DMS79 treated with DMSO at 0.1 percent for 48 hours (cell line): ENCODE results near the gene NSG2.
A peak's percentile ranks its signal among the peaks of the same experiment; 100 is the strongest.

Source experiments
- DNase-seq: peaks from one replicate; lab custom pipeline; 2025; lab: John Stamatoyannopoulos, UW

The NSG2 gene

DNA sequence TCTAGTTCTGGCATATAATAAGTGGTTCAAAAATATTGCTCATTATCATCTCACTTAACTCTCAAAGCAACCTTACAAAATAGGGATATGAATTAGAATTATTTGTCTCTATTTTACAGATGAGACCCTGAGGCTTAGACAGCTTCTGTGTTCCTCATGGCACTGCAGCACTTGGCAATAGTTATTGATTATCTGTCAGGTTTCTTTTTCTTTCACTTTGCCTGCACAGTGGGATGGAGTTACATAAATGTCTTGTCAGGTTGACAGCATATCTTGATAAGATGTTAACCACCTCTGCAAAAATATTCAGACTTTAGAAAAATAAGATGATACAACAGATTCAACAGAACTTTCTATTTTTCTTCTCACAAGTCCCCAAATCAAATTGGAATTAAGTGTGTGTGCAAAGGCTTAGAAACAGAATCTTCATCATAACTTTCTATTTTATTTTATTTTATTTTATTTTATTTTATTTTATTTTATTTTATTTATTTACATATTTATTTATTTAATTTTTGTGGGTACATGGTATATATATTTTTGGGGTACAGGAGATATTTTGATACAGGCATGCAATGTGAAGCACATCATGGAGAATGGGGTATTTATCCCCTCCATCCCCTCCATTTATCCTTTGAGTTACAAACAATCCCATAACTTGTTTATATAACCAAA, 17.7 kb downstream of the NSG2 start:
- DNase-seq, result no peak

DNA sequence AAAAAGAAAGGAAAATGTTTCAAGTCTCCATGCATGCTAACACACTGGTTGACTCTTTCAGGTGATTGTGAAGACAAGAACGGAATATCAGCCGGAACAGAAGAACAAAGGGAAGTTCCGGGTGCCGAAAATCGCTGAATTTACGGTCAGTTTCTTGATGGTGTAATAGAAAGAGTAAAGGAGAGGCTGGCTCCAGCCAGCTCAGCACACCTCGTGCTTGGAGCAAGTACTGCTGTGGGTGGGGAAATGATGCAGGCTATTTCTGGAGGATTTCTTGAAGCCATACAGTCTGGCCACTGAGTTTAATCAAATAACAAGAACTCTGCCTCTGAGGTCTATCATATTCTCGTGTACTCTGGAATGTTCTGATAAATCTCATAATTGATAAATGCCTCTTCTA, 18.7 kb downstream of the NSG2 start:
- no peak for DNase-seq

DNA sequence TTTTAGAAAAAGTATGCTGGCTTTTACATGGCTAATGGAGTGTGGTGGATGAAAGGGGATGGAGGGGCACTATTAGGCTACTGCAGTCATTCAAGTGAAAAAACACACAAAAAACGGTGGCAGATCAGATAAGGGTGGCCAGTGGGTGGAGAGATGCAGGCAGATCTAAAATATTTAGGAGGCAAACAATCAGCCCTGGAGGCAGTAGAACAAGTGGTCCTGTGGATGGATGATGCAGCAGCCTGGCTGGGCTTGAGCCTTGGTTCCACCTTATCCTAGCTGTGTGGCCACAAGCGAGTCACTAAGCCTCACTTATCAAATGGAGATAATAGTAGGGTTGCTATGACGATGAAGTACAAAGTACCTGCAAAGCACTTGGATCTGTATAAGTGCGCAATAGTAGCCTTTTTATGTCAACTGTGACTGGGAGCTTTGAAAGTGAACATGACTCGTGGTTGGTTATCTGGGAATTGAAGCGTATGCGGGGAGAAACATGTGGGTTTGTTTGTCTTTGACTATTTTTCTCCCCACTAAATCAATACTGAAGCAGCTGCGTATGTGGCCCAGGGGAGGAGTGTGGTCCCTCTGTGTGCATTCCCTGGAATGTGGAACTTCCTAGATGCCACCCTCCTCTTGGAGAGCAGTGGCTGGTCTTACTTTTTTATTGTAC, 20.2 kb downstream of the NSG2 start:
- DNase-seq, result peak; percentile 66

DNA sequence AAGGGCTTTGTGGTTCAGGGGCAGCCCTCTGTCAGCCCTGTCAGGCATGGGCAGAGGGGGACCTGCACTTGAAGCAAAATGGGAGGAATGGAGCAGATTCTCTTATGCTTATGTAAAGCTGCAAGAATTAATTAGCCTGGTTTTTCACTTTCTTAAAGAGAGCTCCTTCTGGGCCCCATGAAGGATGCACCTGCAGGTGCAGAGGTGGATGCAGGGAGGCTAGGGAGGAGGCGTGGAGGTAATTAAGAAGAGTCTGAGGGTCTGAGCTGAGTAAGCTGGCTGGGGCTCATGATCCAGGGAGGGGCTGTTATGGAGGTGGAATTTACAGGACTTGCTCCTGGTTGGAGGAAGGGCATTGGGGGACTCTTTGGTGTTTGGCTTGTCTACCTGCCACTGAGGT, 22.0 kb downstream of the NSG2 start:
- DNase-seq, result no peak

DNA sequence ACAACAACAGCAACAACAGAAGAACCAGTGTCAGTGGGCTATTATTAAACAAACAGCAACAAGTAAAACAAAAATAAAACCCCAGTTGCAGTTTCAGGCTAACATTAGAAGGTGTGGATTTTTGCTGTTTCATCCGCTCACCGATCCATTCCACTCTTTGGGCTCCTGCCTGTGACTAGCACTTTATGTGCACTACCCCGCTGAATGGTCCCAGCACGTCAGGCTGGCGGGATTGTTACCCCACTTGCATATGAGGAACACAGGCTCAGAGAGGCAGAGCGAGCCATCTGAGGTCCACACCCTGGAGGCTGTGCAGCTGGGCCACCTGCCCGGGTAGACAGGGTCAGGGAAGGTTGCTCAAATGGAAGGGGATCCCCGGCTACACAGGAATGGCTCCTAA, 26.0 kb downstream of the NSG2 start:
- no peak for DNase-seq

DNA sequence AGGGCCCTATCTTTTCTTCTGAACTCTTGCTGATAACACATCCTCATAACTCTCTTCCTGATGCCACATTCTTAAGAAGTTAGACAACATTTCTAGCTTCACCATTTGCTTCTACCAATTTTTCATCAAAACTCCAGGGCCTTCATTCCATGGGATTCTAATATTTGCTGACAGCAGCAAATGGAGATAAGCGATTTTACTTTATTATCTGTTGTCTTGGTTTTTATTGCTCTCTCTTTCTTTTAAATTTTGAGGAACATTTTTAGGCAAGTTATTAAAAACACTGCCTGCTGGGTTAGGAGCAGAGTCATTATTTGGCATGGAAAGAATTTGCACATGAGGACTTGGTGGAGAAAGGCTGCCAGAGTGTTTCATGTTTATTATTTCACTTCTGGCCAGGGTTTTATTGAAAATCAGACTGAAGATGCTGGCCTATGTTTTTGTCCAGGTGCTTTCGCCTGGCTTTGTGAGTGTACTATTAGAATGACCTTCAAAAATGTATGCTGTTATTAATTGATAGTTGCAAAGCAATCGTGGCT, 27.7 kb downstream of the NSG2 start:
- DNase-seq, result no peak

DNA sequence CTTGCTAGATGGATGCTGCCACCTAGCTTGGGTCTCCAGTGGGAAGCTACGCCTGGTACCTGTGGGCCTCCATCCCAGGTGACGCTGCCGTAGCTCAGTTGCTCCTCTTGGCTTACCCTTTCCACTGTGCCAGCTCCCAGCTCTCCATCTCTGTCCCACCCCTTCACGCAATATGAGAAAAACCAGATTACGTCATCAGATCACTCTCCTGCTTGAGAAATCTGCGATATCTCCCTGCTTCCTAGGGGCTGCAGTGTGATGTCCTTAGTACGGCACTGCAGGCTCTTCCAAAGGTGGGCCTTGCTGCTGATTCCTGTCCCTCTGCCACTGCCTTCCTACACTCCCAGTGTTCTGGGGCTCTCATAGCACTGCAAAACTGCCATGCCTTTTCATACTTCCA, 28.9 kb downstream of the NSG2 start:
- DNase-seq, result no peak

DNA sequence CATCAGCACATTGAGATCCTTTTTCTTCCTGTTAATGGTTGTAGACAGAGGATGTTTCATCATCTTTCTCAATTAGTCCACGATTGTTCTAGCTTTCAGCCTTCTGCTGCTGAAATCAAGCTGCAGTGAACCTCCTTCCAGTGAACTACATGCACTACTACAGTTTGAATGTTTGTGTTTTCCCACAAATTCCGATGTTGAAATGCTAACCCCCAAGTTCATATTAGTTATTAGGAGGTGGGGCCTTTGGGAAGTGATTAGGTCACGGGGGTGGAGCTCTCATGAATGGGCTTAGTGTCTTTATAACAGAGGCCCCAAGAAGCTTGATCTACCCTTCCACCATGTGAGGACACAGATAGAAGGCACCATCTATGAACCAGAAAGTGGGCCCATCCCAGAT, 32.9 kb downstream of the NSG2 start:
- DNase-seq, result no peak

DNA sequence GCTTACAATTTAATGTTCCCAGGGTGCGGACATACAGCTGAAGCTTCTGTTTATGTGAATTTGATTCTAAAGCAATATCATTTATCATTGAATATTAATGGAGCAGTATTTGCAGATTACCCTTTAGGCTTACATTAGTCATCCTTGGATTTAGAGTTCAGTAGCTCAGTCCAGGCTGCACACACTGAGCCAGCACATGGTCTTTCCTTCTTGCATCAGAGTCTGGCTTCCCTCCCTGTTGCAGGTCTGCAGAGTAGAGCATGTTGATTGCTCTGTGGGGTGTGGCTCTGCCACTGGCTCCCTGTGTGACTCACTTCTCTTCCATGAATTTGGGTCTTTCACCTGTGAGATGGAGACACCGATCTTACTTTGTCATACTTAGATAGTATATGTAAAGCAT, 36.8 kb downstream of the NSG2 start:
- no peak for DNase-seq

DNA sequence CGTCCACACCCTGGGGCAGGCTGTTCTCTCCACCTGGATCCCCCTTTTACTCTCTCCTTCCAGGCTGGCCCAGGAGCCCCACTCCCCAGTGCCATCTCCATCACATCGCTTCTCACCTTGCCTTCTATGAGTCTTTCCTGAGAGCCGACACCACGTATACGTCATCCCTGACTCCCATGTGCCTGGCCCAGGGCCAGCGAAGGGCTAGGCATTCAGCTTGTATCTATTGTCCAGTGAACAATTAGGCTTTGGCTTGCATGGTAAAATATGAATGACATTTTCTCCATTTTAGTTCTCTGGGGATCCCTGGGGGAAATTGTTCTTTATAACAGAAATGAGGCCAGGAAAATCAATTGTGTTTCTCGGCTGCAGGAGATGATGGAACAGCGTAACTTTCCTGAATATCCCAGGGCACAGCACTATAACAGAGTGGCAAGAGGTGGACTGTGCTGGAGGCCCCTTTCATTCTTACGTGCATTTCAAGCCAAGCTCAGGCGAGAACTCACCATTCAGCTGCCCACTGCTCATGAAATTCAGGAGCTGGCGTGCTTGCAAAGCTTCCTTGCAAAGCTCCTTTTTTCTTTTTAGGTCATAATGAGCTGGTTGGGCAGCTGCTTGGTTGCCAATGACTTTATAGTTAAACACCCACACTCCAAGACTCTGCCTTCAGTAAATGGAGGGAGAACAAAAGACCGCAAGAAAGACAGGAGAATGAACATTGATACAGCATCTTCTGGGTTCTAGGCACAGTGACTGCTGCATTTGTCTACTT, 37.7 kb downstream of the NSG2 start:
- no peak for DNase-seq

DNA sequence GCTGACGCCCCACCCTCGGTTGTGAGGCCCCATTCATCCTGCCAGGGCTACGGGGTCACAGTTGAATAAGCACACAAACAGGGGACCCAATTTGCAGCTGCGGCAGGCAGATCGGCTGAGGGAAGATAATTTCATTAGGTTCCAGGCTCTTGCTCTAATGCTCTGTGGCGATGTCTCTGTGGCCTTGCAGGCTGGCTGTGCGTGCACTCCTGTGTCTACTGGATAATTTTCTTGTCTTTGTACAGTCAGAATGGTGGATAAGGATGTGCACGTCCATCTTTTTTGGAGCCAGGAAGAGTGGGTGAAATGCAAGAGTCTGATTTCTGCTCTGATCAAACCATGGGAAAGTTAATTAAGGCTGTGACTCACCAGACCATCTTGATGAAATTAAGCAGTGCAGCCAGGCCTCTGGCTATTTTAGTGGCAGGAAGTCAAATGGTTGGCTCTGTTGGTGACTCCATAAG, 39.2 kb downstream of the NSG2 start:
- no peak for DNase-seq

DNA sequence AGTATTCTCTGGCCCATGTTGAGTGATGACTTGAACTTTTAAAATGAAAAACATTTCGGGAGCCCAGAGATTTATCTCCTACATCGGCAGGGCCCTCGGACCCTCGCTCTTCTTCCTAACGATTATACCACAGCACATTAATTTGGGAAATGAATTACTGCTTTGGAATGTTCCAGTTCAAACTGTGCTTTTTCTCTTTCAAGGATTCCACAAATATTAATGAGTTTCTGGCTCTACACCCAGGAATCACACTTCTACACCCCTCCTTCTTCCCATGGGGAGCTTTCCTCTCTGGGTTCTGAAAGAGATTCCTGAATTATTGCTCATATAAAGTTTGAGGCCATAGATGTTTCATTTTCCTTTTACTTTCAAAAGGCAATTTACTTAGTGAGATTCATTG, 41.2 kb downstream of the NSG2 start:
- no peak for DNase-seq

DNA sequence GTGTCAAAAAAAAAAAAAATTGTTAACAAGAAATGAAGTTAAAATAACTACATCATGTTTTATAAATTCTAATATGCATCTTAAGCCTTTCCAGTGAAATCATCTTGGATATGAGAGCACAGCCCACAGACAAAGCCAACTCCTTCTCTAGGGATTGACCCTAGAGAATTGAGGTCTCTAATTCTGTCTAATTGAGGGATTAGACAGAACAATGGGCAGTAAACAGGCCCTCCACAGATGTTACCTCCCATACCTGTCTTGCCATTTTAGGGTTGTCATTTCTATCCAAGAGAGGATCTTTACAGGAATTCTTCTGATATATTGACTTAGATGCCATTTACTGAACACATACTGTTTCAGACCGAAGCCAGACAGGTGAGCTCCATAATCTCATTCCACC, 42.3 kb downstream of the NSG2 start:
- no peak for DNase-seq

DNA sequence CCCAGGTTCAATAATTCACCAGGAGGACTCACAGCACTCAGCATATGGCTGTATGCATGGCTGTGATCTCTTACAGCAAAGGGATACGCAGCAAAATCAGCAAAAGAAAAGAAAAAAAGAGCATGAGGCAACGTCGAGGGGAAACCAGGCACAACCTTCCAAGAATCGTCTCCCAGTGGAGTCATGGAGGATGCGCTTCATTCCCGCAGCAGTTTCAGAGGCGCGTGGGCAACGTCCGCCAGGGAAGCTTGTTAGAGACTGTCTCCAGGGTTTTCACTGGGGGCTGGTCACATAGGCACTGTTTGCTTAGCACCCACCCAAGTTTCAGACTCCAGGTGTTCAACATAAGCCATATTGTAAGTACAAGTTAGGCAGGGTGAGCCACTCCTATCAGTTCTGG, 44.6 kb downstream of the NSG2 start:
- DNase-seq, result no peak

DNA sequence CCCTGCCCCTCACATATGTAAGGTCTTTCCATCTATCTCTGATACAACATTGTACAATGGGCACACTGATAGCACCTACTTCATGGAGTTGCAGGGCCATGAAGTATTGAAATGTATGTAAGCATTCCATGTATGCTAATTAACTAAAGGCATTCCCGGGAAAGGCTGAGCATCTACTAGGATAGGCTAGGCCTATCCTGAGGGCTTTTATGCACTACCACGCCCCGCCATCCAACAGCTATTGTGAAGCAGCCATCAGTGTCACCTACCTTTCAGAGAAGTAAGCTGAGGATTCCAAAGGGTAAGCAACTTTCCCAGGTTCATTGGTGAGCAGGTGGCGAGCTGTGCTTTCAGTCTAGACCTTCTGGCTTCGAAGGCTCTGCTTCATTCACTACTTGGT, 47.6 kb downstream of the NSG2 start:
- DNase-seq, result no peak

DNA sequence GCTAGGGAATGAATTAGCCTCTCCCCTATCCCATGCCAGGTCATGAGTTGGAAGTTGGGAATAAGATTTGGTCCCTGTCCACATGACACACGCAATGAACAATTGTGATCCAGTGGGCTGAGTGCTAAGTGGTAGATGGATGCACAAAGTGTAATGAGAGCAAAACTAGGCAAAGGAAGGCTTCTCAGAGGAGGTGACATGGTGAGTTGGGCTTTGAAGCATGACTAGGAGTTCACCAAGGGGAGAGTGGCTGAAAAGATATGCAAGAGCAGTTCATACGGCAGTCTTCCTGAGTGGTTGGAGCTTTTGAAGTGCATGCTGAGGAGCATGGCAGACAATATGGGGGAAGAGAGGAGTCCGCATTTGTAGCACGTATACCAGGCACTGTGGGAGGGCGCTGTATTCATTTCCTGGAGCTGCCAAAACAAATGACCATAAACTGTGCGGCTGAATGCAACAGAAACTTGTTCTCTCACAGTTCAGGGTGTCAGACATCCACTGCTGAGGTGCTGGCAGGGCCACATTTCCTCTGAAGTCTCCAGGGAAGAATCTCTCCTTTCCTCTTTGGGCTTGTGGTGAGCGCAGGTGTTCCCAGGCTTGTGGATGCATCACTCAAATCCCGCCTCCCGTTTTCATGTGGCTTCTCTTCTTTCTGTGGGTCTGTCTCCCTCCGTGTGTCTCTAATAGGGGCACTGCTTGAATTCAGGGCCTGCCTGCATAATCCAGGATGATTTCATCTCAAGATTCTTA, 49.5 kb downstream of the NSG2 start:
- no peak for DNase-seq

DNA sequence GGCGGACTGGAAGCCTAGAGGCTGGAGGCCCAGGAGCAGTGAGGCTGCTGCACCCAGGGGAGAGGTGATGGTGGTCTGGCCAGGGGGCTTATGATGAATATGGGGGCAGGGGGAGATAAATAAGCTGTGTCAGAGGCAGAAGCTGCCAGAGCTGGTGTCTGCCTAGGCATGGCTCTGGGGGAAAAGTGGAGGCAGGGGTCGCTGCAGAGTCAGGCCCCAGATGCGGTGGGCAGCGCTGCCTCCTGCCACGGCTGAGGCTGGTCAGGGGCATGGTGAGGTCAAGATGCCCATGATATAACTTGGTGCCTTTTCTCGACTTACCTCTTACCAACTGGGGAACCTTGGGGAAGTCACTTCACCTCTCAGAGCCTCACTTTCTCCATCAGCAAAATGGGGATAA, 51.1 kb downstream of the NSG2 start:
- DNase-seq, result no peak

DNA sequence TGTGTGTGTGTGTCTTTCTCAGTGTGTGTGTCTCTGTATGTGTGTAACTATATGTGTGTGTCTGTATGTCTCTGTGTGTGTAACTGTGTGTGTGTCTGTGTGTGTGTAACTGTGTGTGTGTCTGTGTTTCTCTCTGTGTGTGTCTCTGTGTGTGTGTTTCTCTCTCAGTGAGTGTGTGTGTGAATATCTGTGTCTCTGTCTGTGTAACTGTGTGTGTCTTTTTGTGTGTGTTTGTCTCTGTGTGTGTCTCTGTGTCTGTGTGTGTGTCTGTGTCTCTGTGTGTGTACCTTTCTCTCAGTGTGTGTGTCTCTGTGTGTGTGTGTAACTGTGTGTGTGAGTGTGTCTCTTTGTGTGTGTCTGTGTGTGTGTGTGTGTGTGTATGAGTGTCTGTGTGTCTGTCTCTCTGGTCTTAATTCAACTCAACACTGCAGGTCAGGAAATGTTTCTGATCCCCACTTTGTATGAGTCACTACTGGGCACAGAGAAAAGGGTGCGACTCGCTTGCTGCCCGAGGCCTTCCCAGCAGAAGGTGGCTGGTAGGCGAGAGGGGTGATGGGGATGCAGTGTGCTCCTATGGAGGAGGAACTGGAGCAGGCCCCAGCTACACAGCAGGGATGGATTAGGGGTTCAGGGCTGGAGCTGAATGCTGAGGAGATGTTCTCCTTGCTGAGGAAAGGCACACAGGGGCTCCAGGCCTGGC, 52.1 kb downstream of the NSG2 start:
- no peak for DNase-seq

DNA sequence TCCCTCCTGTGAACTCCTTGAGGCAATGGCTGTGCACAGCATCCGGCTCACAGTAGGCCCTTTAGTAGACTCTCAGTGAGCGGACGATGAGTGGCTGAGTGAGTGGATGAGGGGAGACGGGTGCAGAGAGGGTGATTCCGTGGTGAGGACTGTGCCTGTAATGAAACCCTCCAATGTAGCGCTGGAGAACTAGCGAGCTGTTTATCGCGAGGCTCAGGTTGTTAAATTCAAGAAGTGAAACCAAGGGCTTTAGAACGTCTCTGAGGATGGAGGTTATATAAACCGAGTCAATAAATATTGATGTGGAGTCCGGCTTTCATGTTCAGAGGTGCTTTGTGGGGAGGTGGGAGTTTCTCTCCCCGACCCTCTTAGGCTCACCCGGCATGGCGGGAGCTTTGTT, 53.2 kb downstream of the NSG2 start:
- no peak for DNase-seq

DNA sequence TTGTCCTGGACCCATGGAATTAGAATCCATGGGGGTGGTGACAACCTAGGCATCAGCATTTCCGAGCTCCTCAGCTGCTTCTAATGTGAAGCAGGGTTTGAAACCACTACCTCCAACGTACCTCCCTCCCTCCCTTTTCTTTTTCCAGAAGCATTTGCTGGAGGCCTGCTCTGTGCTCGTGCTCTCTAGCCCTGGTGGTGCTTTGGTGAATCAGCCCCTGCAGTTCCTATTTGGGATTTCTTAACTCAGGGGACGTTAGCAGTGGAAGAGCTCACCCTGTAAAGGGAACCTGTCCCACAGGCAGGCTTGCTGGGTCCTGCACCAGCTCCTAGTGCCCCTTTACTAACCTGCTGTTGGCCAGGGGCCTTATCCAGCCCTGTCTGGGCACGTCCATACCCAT, 55.0 kb downstream of the NSG2 start:
- no peak for DNase-seq

DNA sequence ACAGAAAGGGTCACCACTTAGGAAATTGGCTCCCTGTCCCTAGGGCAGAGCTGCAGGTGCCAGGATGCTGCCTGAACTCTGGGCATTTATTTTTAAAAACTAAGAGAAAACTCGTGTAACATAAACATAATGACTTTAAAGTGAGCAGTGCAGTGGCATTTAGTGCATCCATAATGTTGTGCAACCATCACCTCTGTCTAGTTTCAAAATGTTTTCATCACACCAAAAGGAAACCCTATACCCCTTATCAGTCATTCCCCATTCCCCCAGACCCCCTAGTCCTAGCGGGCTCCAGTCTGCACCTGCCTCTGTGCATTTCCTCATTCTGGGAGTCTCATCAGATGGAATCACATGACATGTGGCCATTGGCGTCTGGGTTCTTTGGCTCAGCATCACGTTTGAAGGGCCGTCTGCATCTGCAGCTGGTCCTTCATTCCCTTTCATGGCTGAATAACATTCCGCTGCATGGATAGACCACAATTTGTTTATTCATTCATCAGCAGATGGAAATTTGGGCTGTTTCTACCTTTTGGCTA, 55.8 kb downstream of the NSG2 start:
- DNase-seq, result no peak
